ENCODE results near the gene MAP2. TPM values are rescaled to one million over a fixed set of nuclear protein-coding genes. Genes with fewer than 3 reads are reported as not detected.
A peak's percentile ranks its signal among the peaks of the same experiment; 100 is the strongest.
"Not testable (repeated sequence)": the region's sequence is repeated elsewhere in the genome, so short reads cannot be mapped to it uniquely, and the experiment has no call there.

The MAP2 gene
- total RNA-seq, 1 experiment from 2014 or later, result 3.4 TPM

- DNase-seq (ENCODE audit: low read depth), result peak; percentile 97
These were observed 50.1 kb downstream of the MAP2 start for GRCh38 chr2:209473930-209474419.

GRCh38 chr2:209474960-209475359, 51.1 kb downstream of the MAP2 start:
- no peak for DNase-seq (ENCODE audit: low read depth)

- DNase-seq (ENCODE audit: low read depth), result peak; percentile 51
These were observed 52.7 kb downstream of the MAP2 start for GRCh38 chr2:209476367-209477208.

GRCh38 chr2:209492296-209492695, 68.4 kb downstream of the MAP2 start:
- DNase-seq (ENCODE audit: low read depth), result not testable (repeated sequence)

- not testable (repeated sequence) for DNase-seq (ENCODE audit: low read depth)
These were observed 71.3 kb downstream of the MAP2 start for GRCh38 chr2:209495068-209495620.

- DNase-seq (ENCODE audit: low read depth), result peak; percentile 97
These were observed 72.2 kb downstream of the MAP2 start for GRCh38 chr2:209495855-209496585.

GRCh38 chr2:209496586-209496982, 72.7 kb downstream of the MAP2 start:
- DNase-seq (ENCODE audit: low read depth), result peak; percentile 43

- DNase-seq (ENCODE audit: low read depth), result no peak
These were observed 74.8 kb downstream of the MAP2 start for GRCh38 chr2:209498614-209499013.

- peak; percentile 61 for DNase-seq (ENCODE audit: low read depth)
These were observed 75.2 kb downstream of the MAP2 start for GRCh38 chr2:209499069-209499468.

GRCh38 chr2:209501579-209501978, 77.7 kb downstream of the MAP2 start:
- DNase-seq (ENCODE audit: low read depth), result no peak

GRCh38 chr2:209505410-209505809, 81.6 kb downstream of the MAP2 start:
- DNase-seq (ENCODE audit: low read depth), result no peak

GRCh38 chr2:209508255-209508654, 84.4 kb downstream of the MAP2 start:
- DNase-seq (ENCODE audit: low read depth), result no peak

GRCh38 chr2:209511637-209512036, 87.8 kb downstream of the MAP2 start:
- no peak for DNase-seq (ENCODE audit: low read depth)

- DNase-seq (ENCODE audit: low read depth), result no peak
These were observed 89.1 kb downstream of the MAP2 start for GRCh38 chr2:209512971-209513370.

- DNase-seq (ENCODE audit: low read depth), result no peak
These were observed 93.6 kb downstream of the MAP2 start for GRCh38 chr2:209517436-209517835.

GRCh38 chr2:209519271-209519670, 95.4 kb downstream of the MAP2 start:
- DNase-seq (ENCODE audit: low read depth), result no peak

GRCh38 chr2:209519906-209520305, 96.1 kb downstream of the MAP2 start:
- DNase-seq (ENCODE audit: low read depth), result no peak

- DNase-seq (ENCODE audit: low read depth), result no peak
These were observed 99.3 kb downstream of the MAP2 start for GRCh38 chr2:209523041-209523740.

GRCh38 chr2:209523867-209524266, 100.0 kb downstream of the MAP2 start:
- DNase-seq (ENCODE audit: low read depth), result peak; percentile 63

- no peak for DNase-seq (ENCODE audit: low read depth)
These were observed 101.5 kb downstream of the MAP2 start for GRCh38 chr2:209525331-209525730.

- peak; percentile 84 for DNase-seq (ENCODE audit: low read depth)
These were observed 102.0 kb downstream of the MAP2 start for GRCh38 chr2:209525834-209526281.

- no peak for DNase-seq (ENCODE audit: low read depth)
These were observed 102.7 kb downstream of the MAP2 start for GRCh38 chr2:209526561-209526960.

All from M059J (cell line).